WTC11 (cell line): ENCODE results near the gene KDELR1. TPM values are rescaled to one million over a fixed set of nuclear protein-coding genes. Genes with fewer than 3 reads are reported as not detected.

Source experiments
- ATAC-seq: fragments of 200-7000 bp; cut with Tn5 transposase; 2 replicates; pipeline ENCODE4 v1.10.0; 2021; ENCODE audit warnings: mild to moderate bottlenecking, moderate library complexity
- CTCF ChIA-PET: fragments of 300-600 bp; sonication (Branson Sonifier 250); formaldehyde crosslinking; loops from one replicate; lab custom pipeline; 2021; ENCODE audit warnings: antibody characterized with exemption; lab: Charles Lee
- POLR2A ChIA-PET: fragments of 350-600 bp; sonication (Branson Sonifier 250); formaldehyde crosslinking; loops from one replicate; lab custom pipeline; 2021; ENCODE audit warnings: antibody characterized with exemption; lab: Charles Lee
- DNase-seq: peaks from one replicate; pipeline ENCODE4 v3.0.0; 2021; ENCODE audit warnings: low spot score
- H3K27ac Mint-ChIP-seq: 2 replicates; pipeline ENCODE4 v1.8.0; 2021; ENCODE audit warnings: mixed read lengths
- H3K27me3 Mint-ChIP-seq: 2 replicates; pipeline ENCODE4 v1.8.0; 2021; ENCODE audit warnings: low read depth, mild to moderate bottlenecking, moderate library complexity, mixed read lengths
- H3K36me3 Mint-ChIP-seq: 2 replicates; pipeline ENCODE4 v1.8.0; 2021; ENCODE audit warnings: mixed read lengths
- H3K4me1 Mint-ChIP-seq: 2 replicates; pipeline ENCODE4 v1.8.0; 2022; ENCODE audit warnings: mixed read lengths
- H3K4me3 Mint-ChIP-seq: 2 replicates; pipeline ENCODE4 v1.8.0; 2021; ENCODE audit warnings: mild to moderate bottlenecking, moderate library complexity, mixed read lengths
- H3K9me3 Mint-ChIP-seq: 2 replicates; pipeline ENCODE4 v1.8.0; 2021; ENCODE audit warnings: mixed read lengths
- ELF4 ChIP-seq: sonication (generic); formaldehyde crosslinking; IDR thresholded peaks from 2 replicates; pipeline ENCODE4 v1.8.1; 2022; ENCODE audit warnings: low read depth, mild to moderate bottlenecking, moderate library complexity, missing genetic modification reagents
- EMX1 ChIP-seq: fragments of 250-450 bp; sonication (Bioruptor Pico); IDR thresholded peaks from 2 replicates; pipeline ENCODE4 v1.8.0; 2021; ENCODE audit warnings: mild to moderate bottlenecking
- GABPB1 ChIP-seq: sonication (generic); formaldehyde crosslinking; IDR thresholded peaks from 2 replicates; pipeline ENCODE4 v1.8.1; 2023; ENCODE audit warnings: mild to moderate bottlenecking, missing genetic modification reagents
- GRHL2 ChIP-seq: fragments of 250-450 bp; sonication (Bioruptor Pico); IDR thresholded peaks from 2 replicates; pipeline ENCODE4 v1.8.0; 2022; ENCODE audit warnings: mild to moderate bottlenecking, moderate library complexity; ENCODE audit not compliant: insufficient replicate concordance, severe bottlenecking
- NFATC4 ChIP-seq: fragments of 250-450 bp; sonication (Bioruptor Pico); IDR thresholded peaks from 2 replicates; pipeline ENCODE4 v1.9.0; 2021; ENCODE audit warnings: mild to moderate bottlenecking
- NR3C1 ChIP-seq: sonication (generic); formaldehyde crosslinking; conservative IDR thresholded peaks from 2 replicates; pipeline ENCODE4 v1.8.1; 2023; ENCODE audit warnings: low read depth, mild to moderate bottlenecking, missing genetic modification reagents
- ZBTB21 ChIP-seq: sonication (generic); formaldehyde crosslinking; IDR thresholded peaks from 2 replicates; pipeline ENCODE4 v1.8.1; 2023; ENCODE audit warnings: mild to moderate bottlenecking, missing genetic modification reagents, borderline replicate concordance
- ZNF138 ChIP-seq: sonication (generic); formaldehyde crosslinking; conservative IDR thresholded peaks from 2 replicates; pipeline ENCODE4 v1.8.1; 2022; ENCODE audit warnings: mild to moderate bottlenecking, moderate library complexity, missing genetic modification reagents
- ZNF317 ChIP-seq: sonication (generic); formaldehyde crosslinking; IDR thresholded peaks from 2 replicates; pipeline ENCODE4 v1.8.1; 2023; ENCODE audit warnings: low read depth, mild to moderate bottlenecking, moderate library complexity, missing genetic modification reagents, borderline replicate concordance
- ZNF423 ChIP-seq: fragments of 250-450 bp; sonication (Bioruptor Pico); IDR thresholded peaks from 2 replicates; pipeline ENCODE4 v2.1.2; 2022; ENCODE audit warnings: mild to moderate bottlenecking, moderate library complexity
- total RNA-seq: library from RNA; stranded (reverse); gene quantifications from 3 replicates; pipeline ENCODE4 v1.2.3, GENCODE V29; 2021
- TF ChIP-seq, protein P1 (sequence below): fragments of 200-600 bp; IDR thresholded peaks from 2 replicates; pipeline ENCODE4 v1.8.0; 2022; ENCODE audit warnings: antibody characterized with exemption
- TF ChIP-seq, protein P2 (sequence below): fragments of 250-450 bp; sonication (Bioruptor Pico); IDR thresholded peaks from 2 replicates; pipeline ENCODE4 v1.9.0; 2021; ENCODE audit warnings: moderate library complexity, mild to moderate bottlenecking, inconsistent platforms, borderline replicate concordance
- TF ChIP-seq, protein P3 (sequence below): sonication (generic); formaldehyde crosslinking; IDR thresholded peaks from 2 replicates; pipeline ENCODE4 v1.8.0; 2023; ENCODE audit warnings: missing genetic modification reagents, mild to moderate bottlenecking, borderline replicate concordance
- TF ChIP-seq, protein P4 (sequence below): fragments of 250-450 bp; sonication (Bioruptor Pico); IDR thresholded peaks from 2 replicates; pipeline ENCODE4 v1.9.0; 2021; ENCODE audit warnings: mild to moderate bottlenecking, borderline replicate concordance

Gene KDELR1
- total RNA-seq, 1 experiment from 2014 or later: 207 TPM

DNA sequence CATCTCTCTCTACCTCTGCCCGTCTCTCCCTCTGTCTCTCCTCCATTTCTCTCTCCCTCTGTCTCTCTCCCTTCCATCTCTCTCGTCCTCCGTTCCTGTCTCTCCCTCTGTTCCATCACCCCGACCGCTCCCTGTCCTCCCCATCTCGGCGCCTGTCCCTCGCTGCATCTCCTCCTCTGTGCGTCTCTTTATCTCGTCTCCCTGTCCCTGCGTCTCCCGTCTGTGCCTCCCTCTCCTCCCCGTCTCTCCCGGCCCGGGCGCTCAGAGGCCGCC is 6.7 kb upstream of the KDELR1 start (continued):
- TF ChIP-seq, protein P1, sequence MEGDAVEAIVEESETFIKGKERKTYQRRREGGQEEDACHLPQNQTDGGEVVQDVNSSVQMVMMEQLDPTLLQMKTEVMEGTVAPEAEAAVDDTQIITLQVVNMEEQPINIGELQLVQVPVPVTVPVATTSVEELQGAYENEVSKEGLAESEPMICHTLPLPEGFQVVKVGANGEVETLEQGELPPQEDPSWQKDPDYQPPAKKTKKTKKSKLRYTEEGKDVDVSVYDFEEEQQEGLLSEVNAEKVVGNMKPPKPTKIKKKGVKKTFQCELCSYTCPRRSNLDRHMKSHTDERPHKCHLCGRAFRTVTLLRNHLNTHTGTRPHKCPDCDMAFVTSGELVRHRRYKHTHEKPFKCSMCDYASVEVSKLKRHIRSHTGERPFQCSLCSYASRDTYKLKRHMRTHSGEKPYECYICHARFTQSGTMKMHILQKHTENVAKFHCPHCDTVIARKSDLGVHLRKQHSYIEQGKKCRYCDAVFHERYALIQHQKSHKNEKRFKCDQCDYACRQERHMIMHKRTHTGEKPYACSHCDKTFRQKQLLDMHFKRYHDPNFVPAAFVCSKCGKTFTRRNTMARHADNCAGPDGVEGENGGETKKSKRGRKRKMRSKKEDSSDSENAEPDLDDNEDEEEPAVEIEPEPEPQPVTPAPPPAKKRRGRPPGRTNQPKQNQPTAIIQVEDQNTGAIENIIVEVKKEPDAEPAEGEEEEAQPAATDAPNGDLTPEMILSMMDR: no peak

DNA sequence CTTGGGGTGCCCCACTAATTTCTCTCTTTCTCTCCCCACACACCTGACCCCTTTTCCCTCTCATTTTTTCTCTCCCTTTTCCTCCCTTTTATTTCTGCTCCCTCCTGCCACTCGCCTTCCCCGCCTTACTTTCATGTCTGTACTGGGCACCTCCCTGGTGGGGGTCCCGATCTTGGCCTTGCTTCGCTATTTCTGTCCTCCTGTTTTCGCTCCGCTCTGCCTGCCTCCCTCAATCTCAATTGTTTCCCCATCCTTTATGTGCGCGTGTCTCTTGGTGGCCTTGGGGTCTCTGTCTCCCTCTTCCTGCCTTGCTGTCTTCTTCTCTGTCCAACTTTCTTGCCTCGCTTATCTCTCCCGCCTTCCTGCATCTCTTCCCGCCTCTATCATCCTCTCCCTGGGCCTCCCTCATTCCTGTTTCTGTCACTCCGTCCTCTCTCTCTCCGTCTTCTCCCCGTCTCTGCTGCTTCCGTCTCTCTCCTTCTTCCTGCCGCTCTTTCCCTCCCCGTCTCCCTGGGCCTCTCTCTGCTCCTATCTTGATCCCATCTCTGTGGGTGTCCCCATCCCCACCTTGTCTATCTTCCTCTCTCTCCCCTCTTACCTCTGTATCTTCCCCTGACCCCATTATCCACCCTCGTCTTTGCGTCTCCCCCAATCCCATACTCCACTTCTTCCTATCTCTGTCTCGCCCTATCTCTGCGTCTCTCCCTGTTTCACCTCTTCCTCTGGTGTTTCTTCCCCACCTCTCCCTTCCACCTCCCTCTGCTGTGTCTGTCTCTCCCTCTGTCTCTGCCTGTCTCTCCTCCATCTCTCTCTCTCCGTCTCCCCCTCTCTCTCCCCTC is 6.1 kb upstream of the KDELR1 start:
- ATAC-seq: no peak
- TF ChIP-seq, protein P2, sequence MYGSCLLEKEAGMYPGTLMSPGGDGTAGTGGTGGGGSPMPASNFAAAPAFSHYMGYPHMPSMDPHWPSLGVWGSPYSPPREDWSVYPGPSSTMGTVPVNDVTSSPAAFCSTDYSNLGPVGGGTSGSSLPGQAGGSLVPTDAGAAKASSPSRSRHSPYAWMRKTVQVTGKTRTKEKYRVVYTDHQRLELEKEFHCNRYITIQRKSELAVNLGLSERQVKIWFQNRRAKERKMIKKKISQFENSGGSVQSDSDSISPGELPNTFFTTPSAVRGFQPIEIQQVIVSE (CRISPR knock-in tag): no peak
- TF ChIP-seq NR3C1 (CRISPR knock-in tag) (no peak), ZNF138 (CRISPR knock-in tag) (no peak), NFATC4 (CRISPR knock-in tag) (no peak), EMX1 (CRISPR knock-in tag) (no peak), GABPB1 (CRISPR knock-in tag) (no peak), ZNF423 (CRISPR knock-in tag) (no peak), GRHL2 (CRISPR knock-in tag) (no peak), ELF4 (CRISPR knock-in tag) (no peak), ZNF317 (CRISPR knock-in tag) (no peak)
- TF ChIP-seq, protein P3, sequence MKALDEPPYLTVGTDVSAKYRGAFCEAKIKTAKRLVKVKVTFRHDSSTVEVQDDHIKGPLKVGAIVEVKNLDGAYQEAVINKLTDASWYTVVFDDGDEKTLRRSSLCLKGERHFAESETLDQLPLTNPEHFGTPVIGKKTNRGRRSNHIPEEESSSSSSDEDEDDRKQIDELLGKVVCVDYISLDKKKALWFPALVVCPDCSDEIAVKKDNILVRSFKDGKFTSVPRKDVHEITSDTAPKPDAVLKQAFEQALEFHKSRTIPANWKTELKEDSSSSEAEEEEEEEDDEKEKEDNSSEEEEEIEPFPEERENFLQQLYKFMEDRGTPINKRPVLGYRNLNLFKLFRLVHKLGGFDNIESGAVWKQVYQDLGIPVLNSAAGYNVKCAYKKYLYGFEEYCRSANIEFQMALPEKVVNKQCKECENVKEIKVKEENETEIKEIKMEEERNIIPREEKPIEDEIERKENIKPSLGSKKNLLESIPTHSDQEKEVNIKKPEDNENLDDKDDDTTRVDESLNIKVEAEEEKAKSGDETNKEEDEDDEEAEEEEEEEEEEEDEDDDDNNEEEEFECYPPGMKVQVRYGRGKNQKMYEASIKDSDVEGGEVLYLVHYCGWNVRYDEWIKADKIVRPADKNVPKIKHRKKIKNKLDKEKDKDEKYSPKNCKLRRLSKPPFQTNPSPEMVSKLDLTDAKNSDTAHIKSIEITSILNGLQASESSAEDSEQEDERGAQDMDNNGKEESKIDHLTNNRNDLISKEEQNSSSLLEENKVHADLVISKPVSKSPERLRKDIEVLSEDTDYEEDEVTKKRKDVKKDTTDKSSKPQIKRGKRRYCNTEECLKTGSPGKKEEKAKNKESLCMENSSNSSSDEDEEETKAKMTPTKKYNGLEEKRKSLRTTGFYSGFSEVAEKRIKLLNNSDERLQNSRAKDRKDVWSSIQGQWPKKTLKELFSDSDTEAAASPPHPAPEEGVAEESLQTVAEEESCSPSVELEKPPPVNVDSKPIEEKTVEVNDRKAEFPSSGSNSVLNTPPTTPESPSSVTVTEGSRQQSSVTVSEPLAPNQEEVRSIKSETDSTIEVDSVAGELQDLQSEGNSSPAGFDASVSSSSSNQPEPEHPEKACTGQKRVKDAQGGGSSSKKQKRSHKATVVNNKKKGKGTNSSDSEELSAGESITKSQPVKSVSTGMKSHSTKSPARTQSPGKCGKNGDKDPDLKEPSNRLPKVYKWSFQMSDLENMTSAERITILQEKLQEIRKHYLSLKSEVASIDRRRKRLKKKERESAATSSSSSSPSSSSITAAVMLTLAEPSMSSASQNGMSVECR (CRISPR knock-in tag): no peak
- TF ChIP-seq, all 79 proteins: peak for 0
- ChIA-PET CTCF (no interaction called here), POLR2A (no interaction called here)
- no peak overlapping the region; the same call in none of the 2 replicates for H3K27ac Mint-ChIP-seq
- H3K4me3 Mint-ChIP-seq: peak overlapping the region; percentile 92
- no peaks in the 10 kb centered on the region for H3K9me3 Mint-ChIP-seq
- DNase-seq: no peak
- H3K36me3 Mint-ChIP-seq: no peaks in the 10 kb centered on the region
- H3K27me3 Mint-ChIP-seq: peaks cover 54% of the 10 kb centered on the region
- peaks cover 69% of the 10 kb centered on the region for H3K4me1 Mint-ChIP-seq

DNA sequence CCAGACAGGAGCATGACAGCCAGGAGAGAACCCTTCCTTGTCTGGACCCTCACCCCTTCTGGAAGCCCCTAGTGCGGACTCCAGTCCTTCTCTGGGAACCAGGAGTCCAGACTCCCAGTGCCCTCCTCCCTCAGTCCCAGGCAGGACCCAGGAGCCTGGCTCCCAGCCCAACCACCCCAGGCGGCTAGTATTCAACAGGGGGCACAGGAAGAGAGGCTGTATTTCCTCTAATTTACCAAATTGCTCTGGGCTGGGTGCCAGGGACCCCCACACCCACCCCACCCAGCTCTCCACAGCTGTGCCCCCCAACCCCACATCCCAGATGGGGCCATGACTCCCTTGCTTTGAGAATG is 5.4 kb upstream of the KDELR1 start:
- no peak for TF ChIP-seq ZBTB21
- TF ChIP-seq, protein P4, sequence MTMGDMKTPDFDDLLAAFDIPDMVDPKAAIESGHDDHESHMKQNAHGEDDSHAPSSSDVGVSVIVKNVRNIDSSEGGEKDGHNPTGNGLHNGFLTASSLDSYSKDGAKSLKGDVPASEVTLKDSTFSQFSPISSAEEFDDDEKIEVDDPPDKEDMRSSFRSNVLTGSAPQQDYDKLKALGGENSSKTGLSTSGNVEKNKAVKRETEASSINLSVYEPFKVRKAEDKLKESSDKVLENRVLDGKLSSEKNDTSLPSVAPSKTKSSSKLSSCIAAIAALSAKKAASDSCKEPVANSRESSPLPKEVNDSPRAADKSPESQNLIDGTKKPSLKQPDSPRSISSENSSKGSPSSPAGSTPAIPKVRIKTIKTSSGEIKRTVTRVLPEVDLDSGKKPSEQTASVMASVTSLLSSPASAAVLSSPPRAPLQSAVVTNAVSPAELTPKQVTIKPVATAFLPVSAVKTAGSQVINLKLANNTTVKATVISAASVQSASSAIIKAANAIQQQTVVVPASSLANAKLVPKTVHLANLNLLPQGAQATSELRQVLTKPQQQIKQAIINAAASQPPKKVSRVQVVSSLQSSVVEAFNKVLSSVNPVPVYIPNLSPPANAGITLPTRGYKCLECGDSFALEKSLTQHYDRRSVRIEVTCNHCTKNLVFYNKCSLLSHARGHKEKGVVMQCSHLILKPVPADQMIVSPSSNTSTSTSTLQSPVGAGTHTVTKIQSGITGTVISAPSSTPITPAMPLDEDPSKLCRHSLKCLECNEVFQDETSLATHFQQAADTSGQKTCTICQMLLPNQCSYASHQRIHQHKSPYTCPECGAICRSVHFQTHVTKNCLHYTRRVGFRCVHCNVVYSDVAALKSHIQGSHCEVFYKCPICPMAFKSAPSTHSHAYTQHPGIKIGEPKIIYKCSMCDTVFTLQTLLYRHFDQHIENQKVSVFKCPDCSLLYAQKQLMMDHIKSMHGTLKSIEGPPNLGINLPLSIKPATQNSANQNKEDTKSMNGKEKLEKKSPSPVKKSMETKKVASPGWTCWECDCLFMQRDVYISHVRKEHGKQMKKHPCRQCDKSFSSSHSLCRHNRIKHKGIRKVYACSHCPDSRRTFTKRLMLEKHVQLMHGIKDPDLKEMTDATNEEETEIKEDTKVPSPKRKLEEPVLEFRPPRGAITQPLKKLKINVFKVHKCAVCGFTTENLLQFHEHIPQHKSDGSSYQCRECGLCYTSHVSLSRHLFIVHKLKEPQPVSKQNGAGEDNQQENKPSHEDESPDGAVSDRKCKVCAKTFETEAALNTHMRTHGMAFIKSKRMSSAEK (CRISPR knock-in tag): no peak
- ATAC-seq: no peak
- H3K4me3 Mint-ChIP-seq: no peak overlapping the region
- H3K27me3 Mint-ChIP-seq: peaks cover 57% of the 10 kb centered on the region
- ChIA-PET POLR2A (no interaction called here), CTCF (no interaction called here)
- no peak overlapping the region for H3K27ac Mint-ChIP-seq
- no peaks in the 10 kb centered on the region for H3K36me3 Mint-ChIP-seq
- DNase-seq: no peak
- no peaks in the 10 kb centered on the region for H3K9me3 Mint-ChIP-seq
- peaks cover 65% of the 10 kb centered on the region for H3K4me1 Mint-ChIP-seq
